PC-9 (cell line): Measurements from ENCODE around the gene SLC5A5. TPM values are rescaled to one million over a fixed set of nuclear protein-coding genes. Genes with fewer than 3 reads are reported as not detected.

ENCODE experiments used
- BruUV-seq: library from RNA; stranded (reverse); fragments of 400-500 nt; replicated peaks from 2 replicates; lab custom pipeline; 2021; lab: Mats Ljungman, UMichigan
- CTCF ChIA-PET: fragments of 300-600 bp; sonication (Branson Sonifier 250); formaldehyde crosslinking; loops from one replicate; lab custom pipeline; 2022; ENCODE audit warnings: antibody characterized with exemption; lab: Charles Lee
- POLR2A ChIA-PET: fragments of 300-600 bp; sonication (Branson Sonifier 250); formaldehyde crosslinking; loops from one replicate; lab custom pipeline; 2022; ENCODE audit warnings: antibody characterized with exemption; ENCODE audit not compliant: unreplicated experiment; lab: Charles Lee
- DNase-seq, 2 experiments: peaks; one replicate each; pipeline versions ENCODE4 v3.0.0 to v3.0.0-alpha.2; 2015 to 2022; ENCODE audit warnings: mixed read lengths in 1 of 2
- H2AFZ ChIP-seq: fragments of 200-600 bp; sonication (generic); 2 replicates; pipeline ENCODE4 v1.8.1; 2017; ENCODE audit warnings: antibody characterized with exemption
- H3F3A ChIP-seq: fragments of 200-600 bp; sonication (generic); 2 replicates; pipeline ENCODE4 v1.8.1; 2017; ENCODE audit warnings: antibody characterized with exemption, mild to moderate bottlenecking, low read depth; ENCODE audit not compliant: insufficient read depth
- H3K27ac ChIP-seq: fragments of 200-600 bp; sonication (generic); 2 replicates; pipeline ENCODE4 v1.6.1; 2016; ENCODE audit warnings: mixed run types
- H3K27me3 ChIP-seq: fragments of 200-600 bp; sonication (generic); 2 replicates; pipeline ENCODE4 v1.6.1; 2016; ENCODE audit warnings: low read depth, mixed run types; ENCODE audit not compliant: insufficient read depth
- H3K36me3 ChIP-seq: fragments of 200-600 bp; sonication (generic); 2 replicates; pipeline ENCODE4 v1.6.1; 2016; ENCODE audit warnings: low read depth, mixed run types
- H3K4me1 ChIP-seq: fragments of 200-600 bp; sonication (generic); replicated peaks from 2 replicates; pipeline ENCODE4 v1.6.1; 2016; ENCODE audit warnings: mixed run types; ENCODE audit not compliant: insufficient read depth
- H3K4me2 ChIP-seq: fragments of 200-600 bp; sonication (generic); 2 replicates; pipeline ENCODE4 v1.6.1; 2017; ENCODE audit warnings: mixed run types
- H3K4me3 ChIP-seq: fragments of 200-600 bp; sonication (generic); 2 replicates; pipeline ENCODE4 v1.6.1; 2016; ENCODE audit warnings: mixed run types
- H3K79me2 ChIP-seq: fragments of 200-600 bp; sonication (generic); 2 replicates; pipeline ENCODE4 v1.6.1; 2017; ENCODE audit warnings: low read depth, mixed run types
- H3K9me2 ChIP-seq: fragments of 200-600 bp; sonication (generic); 2 replicates; pipeline ENCODE4 v1.8.1; 2017; ENCODE audit warnings: mild to moderate bottlenecking; ENCODE audit not compliant: insufficient read depth
- H3K9me3 ChIP-seq: fragments of 200-600 bp; sonication (generic); 2 replicates; pipeline ENCODE4 v1.8.1; 2016; ENCODE audit warnings: low read depth; ENCODE audit not compliant: insufficient read depth
- H4K20me1 ChIP-seq: fragments of 200-600 bp; sonication (generic); 2 replicates; pipeline ENCODE4 v1.8.1; 2017; ENCODE audit not compliant: insufficient read depth
- CTCF ChIP-seq: fragments of 200-600 bp; sonication (generic); conservative IDR thresholded peaks from 2 replicates; pipeline ENCODE4 v1.6.1; 2017; ENCODE audit warnings: mixed run types, antibody characterized with exemption, mild to moderate bottlenecking, moderate library complexity
- EZH2 ChIP-seq: fragments of 200-600 bp; sonication (generic); IDR thresholded peaks from 2 replicates; pipeline ENCODE4 v1.8.0; 2017; ENCODE audit warnings: antibody characterized with exemption, low read depth
- intact Hi-C: fragments of 100-400 bp; cut with micrococcal nuclease; formaldehyde crosslinking; loops from one replicate; pipeline ENCODE4 v1.10.0; 2022; ENCODE audit not compliant: unreplicated experiment
- total RNA-seq: library from RNA; stranded (reverse); gene quantifications from 2 replicates; pipeline ENCODE4 v1.2.3, GENCODE V29; 2021

The SLC5A5 gene
- total RNA-seq, 1 experiment from 2014 or later = not detected

- ChIA-PET CTCF (no interaction called here), POLR2A (interaction anchor here (0.5 to 0.6 kb wide), 3 partner anchors 52 to 264 kb away, joined by 6 to 19 read pairs (median 9); no protein-coding TSS in a partner anchor)
- Histone ChIP-seq H3K4me1 (peaks cover 6% of the 10 kb centered on the region; the same call in 1 of the 2 replicates), H3K9me2 (no peaks in the 10 kb centered on the region), H3K27me3 (no peaks in the 10 kb centered on the region), H3F3A (peaks cover 40% of the 10 kb centered on the region), H3K36me3 (no peaks in the 10 kb centered on the region; the same call in 1 of the 2 replicates), H3K4me2 (no peak overlapping the region), H4K20me1 (no peaks in the 10 kb centered on the region; the same call in 1 of the 2 replicates), H3K79me2 (no peaks in the 10 kb centered on the region), H2AFZ (no peak overlapping the region), H3K27ac (no peak overlapping the region), H3K4me3 (no peak overlapping the region), H3K9me3 (no peaks in the 10 kb centered on the region)
- DNase-seq = no peak
- TSS peak; percentile 52 for BruUV-seq
- TF ChIP-seq CTCF (no peak), EZH2 (no peak)
- intact Hi-C loops = no loop called here
Observed at GRCh38 chr19:17943274-17944221, 71.8 kb downstream of the SLC5A5 start.

- ChIA-PET CTCF (interaction anchor here (0.6 kb wide), 1 partner anchor 69 kb away, joined by 7 read pairs; no protein-coding TSS in a partner anchor), POLR2A (interaction anchor here (0.6 kb wide), 1 partner anchor 51 kb away, joined by 9 read pairs; no protein-coding TSS in a partner anchor)
- peaks cover 5% of the 10 kb centered on the region for H3K27me3 ChIP-seq
- no peak for TF ChIP-seq EZH2
- TF ChIP-seq CTCF = no peak
- no TSS peak for BruUV-seq
- H2AFZ ChIP-seq = no peak overlapping the region
- no peak for DNase-seq
- H3K4me3 ChIP-seq = no peak overlapping the region
- no peak overlapping the region for H3K27ac ChIP-seq
- no peaks in the 10 kb centered on the region for H3K79me2 ChIP-seq
- H3K36me3 ChIP-seq = no peaks in the 10 kb centered on the region; the same call in 1 of the 2 replicates
- H3K9me3 ChIP-seq = no peaks in the 10 kb centered on the region
- peaks cover 42% of the 10 kb centered on the region for H3F3A ChIP-seq
- no peaks in the 10 kb centered on the region; the same call in 1 of the 2 replicates for H4K20me1 ChIP-seq
- H3K4me1 ChIP-seq = peaks cover 6% of the 10 kb centered on the region; the same call in 1 of the 2 replicates
- no peaks in the 10 kb centered on the region for H3K9me2 ChIP-seq
- no peak overlapping the region for H3K4me2 ChIP-seq
- intact Hi-C loops = no loop called here
Observed at GRCh38 chr19:17944301-17944700, 72.6 kb downstream of the SLC5A5 start.

Other genes starting within 250 kb of the SLC5A5 start
- 0.17 and 0.20 TPM in 2 replicates for gene UNC13A, start 183.6 kb upstream of the SLC5A5 start, total RNA-seq
- 74.6 and 86.9 TPM in 2 replicates for gene MAP1S, start 152.5 kb upstream of the SLC5A5 start, total RNA-seq
- gene FCHO1, start 120.5 kb upstream of the SLC5A5 start, total RNA-seq = 34.8 and 36.5 TPM in 2 replicates
- gene B3GNT3, start 76.8 kb upstream of the SLC5A5 start, total RNA-seq = 47.7 and 65.9 TPM in 2 replicates
- gene INSL3, start 50.4 kb upstream of the SLC5A5 start, total RNA-seq = 3.2 and 4.0 TPM in 2 replicates
- gene JAK3, start 24.0 kb upstream of the SLC5A5 start, total RNA-seq = 13.5 and 16.2 TPM in 2 replicates
- 1,887 and 2,038 TPM in 2 replicates for gene RPL18A, start 12.0 kb upstream of the SLC5A5 start, total RNA-seq
- gene CCDC124, start 61.1 kb downstream of the SLC5A5 start, total RNA-seq = 114 and 118 TPM in 2 replicates
- 0.09 TPM in 1 of 2 replicates, not detected in the other for gene KCNN1, start 95.2 kb downstream of the SLC5A5 start, total RNA-seq
- gene ARRDC2, start 136.2 kb downstream of the SLC5A5 start, total RNA-seq = 15.5 and 20.6 TPM in 2 replicates
- 0.55 and 1.1 TPM in 2 replicates for gene IL12RB1, start 215.0 kb downstream of the SLC5A5 start, total RNA-seq
- 14.1 and 15.8 TPM in 2 replicates for gene MAST3, start 225.8 kb downstream of the SLC5A5 start, total RNA-seq